Measurements from ENCODE around the gene CLCNKA.

DNA sequence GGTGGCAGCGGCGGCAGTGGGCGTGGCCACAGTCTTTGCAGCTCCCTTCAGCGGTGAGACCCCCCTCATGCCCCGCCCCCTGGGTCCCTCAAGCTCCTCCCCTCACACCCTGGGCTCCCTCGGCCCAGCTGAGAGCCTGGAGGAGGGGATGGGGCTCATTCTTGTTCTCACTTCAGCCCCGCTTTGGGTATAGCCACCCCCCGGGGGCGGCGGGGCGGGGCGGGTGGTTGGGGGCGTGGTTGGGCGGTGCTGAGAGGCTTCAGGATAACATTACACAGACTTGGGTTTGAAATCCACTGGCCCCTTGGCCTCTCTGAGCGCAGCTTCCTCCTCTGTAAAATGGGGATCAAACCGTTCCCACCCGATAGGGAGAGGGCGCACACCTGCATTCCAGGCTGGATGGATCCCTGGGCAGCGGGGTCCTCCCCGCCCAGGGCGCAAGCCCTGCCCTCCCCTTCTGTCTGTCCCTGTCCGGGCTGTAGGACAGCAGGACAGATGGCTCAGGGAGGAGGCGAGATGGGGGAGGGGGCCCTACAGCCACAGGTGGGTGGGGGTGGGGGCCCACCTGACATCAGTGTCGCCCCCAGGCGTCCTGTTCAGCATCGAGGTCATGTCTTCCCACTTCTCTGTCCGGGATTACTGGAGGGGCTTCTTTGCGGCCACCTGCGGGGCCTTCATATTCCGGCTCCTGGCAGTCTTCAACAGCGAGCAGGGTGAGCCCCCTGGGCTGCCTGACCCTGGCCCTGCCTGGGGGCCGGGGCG is 5.1 kb downstream of the CLCNKA start:
- TF ChIP-seq CTCF (conservative IDR thresholded peaks at IDR 0.05) (no peak), EZH2 (IDR thresholded peaks at IDR 0.05; ENCODE audit: low read depth) (no peak)
